Measurements from ENCODE around the gene CAB39L. TPM values are rescaled to one million over a fixed set of nuclear protein-coding genes. Genes with fewer than 3 reads are reported as not detected.

Gene CAB39L
- total RNA-seq, 1 experiment from 2014 or later: 3.1 TPM

GRCh38 chr13:49288458-49288857 is 155.4 kb downstream of the CAB39L start:
- DNase-seq (ENCODE audit: low read depth): no peak

- no peak for DNase-seq (ENCODE audit: low read depth)
Observed at GRCh38 chr13:49287995-49288394, 155.9 kb downstream of the CAB39L start.

- DNase-seq (ENCODE audit: low read depth): no peak
Observed at GRCh38 chr13:49279885-49280284, 164.0 kb downstream of the CAB39L start.

- DNase-seq (ENCODE audit: low read depth): no peak
Observed at GRCh38 chr13:49279112-49279511, 164.8 kb downstream of the CAB39L start.

- DNase-seq (ENCODE audit: low read depth): no peak
Observed at GRCh38 chr13:49278211-49278610, 165.7 kb downstream of the CAB39L start.

DNA sequence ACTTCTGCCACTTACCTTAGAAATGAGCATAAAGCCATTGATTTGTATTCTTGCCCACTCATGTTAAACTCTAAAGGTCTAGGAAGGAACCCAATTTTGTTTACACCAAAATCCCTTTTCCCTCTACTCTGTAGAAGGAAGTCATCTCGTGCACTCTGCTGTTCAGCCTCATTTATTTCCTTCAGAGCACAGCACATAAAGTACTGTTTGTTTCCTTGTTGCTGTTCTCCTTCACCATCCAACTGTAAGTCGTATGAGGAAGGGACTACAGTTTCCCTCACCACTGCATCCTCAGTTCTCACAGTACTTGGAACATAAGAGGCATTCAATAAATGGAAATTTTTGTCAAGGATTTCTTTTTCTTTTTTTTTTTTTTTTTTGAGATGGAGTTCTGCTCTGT is 171.6 kb downstream of the CAB39L start:
- no peak for DNase-seq (ENCODE audit: low read depth)

GRCh38 chr13:49271264-49271663 is 172.6 kb downstream of the CAB39L start:
- DNase-seq (ENCODE audit: low read depth): no peak

- DNase-seq (ENCODE audit: low read depth): peak; percentile 46
Observed at GRCh38 chr13:49265822-49266221, 178.0 kb downstream of the CAB39L start.

DNA sequence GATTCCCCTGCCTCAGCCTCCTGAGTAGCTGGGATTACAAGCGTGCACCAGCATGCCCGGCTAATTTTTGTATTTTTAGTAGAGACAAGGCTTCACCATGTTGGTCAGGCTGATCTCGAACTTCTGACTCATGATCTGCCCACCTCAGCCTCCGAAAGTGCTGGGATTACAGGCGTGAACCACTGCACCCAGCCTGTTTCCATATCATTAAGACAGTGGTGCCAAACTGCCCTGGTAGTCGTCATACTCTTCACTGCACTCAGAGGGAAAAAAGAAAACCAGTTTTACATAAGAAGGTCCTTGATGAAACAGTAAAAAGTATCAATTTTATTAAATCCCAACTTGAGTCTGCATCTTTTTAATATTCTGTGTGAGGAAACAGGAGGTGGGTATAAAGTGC is 181.2 kb downstream of the CAB39L start:
- no peak for DNase-seq (ENCODE audit: low read depth)

DNA sequence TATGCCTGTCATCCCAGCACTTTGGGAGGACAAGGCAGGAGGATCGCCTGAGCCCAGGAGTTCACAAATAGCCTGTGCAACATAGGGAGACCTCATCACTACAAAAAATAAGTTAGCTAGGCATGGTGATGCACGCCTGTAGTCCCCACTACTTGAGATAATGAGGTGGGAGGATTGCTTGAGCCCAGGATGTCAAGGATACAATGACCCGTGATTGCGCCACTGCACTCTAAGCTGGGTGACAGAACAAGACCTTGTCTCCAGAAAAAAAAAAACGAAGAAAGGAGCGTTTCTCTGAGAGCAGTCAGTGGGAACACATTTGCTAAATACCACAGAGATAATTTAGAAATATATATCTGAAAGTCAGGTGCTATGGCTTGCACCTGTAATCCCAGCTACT is 184.3 kb downstream of the CAB39L start:
- DNase-seq (ENCODE audit: low read depth): no peak

Other genes starting within 250 kb of the CAB39L start
- not detected in 2 replicates for gene MLNR, start 223.7 kb downstream of the CAB39L start, total RNA-seq (2014; rRNA removed; shearing (Covaris generic))
- gene CDADC1, start 196.1 kb downstream of the CAB39L start, total RNA-seq (2014; rRNA removed; shearing (Covaris generic)): 5.7 and 6.0 TPM in 2 replicates
- gene SETDB2, start 210 bp upstream of the CAB39L start, total RNA-seq (2014; rRNA removed; shearing (Covaris generic)): 4.9 and 8.0 TPM in 2 replicates
- 48.3 and 55.6 TPM in 2 replicates for gene PHF11, start 51.9 kb upstream of the CAB39L start, total RNA-seq (2014; rRNA removed; shearing (Covaris generic))
- 8.2 and 12.2 TPM in 2 replicates for gene RCBTB1, start 141.5 kb upstream of the CAB39L start, total RNA-seq (2014; rRNA removed; shearing (Covaris generic))
- gene ARL11, start 184.4 kb upstream of the CAB39L start, total RNA-seq (2014; rRNA removed; shearing (Covaris generic)): not detected in 2 replicates
- 70.8 and 91.9 TPM in 2 replicates for gene EBPL, start 247.4 kb upstream of the CAB39L start, total RNA-seq (2014; rRNA removed; shearing (Covaris generic))